D341Med (cell line): ENCODE measurements around the gene EXOC4.

Experiments used
- DNase-seq: peaks from one replicate; pipeline ENCODE4 v3.0.0; 2012; ENCODE audit warnings: low spot score

EXOC4 gene

GRCh38 chr7:133795068-133795665, 542.3 kb downstream of the EXOC4 start:
- DNase-seq = no peak

- peak; percentile 71 for DNase-seq
These were observed 544.2 kb downstream of the EXOC4 start for GRCh38 chr7:133796782-133797745.

- DNase-seq = no peak
These were observed 545.1 kb downstream of the EXOC4 start for GRCh38 chr7:133797818-133798520.

GRCh38 chr7:133801341-133801740, 548.5 kb downstream of the EXOC4 start:
- no peak for DNase-seq

- DNase-seq = no peak
These were observed 551.2 kb downstream of the EXOC4 start for GRCh38 chr7:133804127-133804526.

- DNase-seq = no peak
These were observed 552.5 kb downstream of the EXOC4 start for GRCh38 chr7:133805426-133805825.

GRCh38 chr7:133807624-133808492, 555.0 kb downstream of the EXOC4 start:
- DNase-seq = no peak

GRCh38 chr7:133808493-133808866, 555.6 kb downstream of the EXOC4 start:
- no peak for DNase-seq

GRCh38 chr7:133812877-133813276, 560.0 kb downstream of the EXOC4 start:
- no peak for DNase-seq

- no peak for DNase-seq
These were observed 562.8 kb downstream of the EXOC4 start for GRCh38 chr7:133815611-133816210.

GRCh38 chr7:133819695-133820094, 566.8 kb downstream of the EXOC4 start:
- DNase-seq = no peak

- DNase-seq = peak; percentile 27
These were observed 567.7 kb downstream of the EXOC4 start for GRCh38 chr7:133820584-133820983.

GRCh38 chr7:133821171-133821570, 568.3 kb downstream of the EXOC4 start:
- no peak for DNase-seq

- DNase-seq = no peak
These were observed 569.2 kb downstream of the EXOC4 start for GRCh38 chr7:133822001-133822641.

- no peak for DNase-seq
These were observed 570.1 kb downstream of the EXOC4 start for GRCh38 chr7:133822868-133823552.

GRCh38 chr7:133824132-133824531, 571.3 kb downstream of the EXOC4 start:
- DNase-seq = no peak

GRCh38 chr7:133827707-133828623, 575.1 kb downstream of the EXOC4 start:
- DNase-seq = no peak

- no peak for DNase-seq
These were observed 576.0 kb downstream of the EXOC4 start for GRCh38 chr7:133828906-133829305.

GRCh38 chr7:133829336-133829897, 576.5 kb downstream of the EXOC4 start:
- no peak for DNase-seq
